K562 (cell line): Measurements from ENCODE around the gene DGKZ. TPM values are rescaled to one million over a fixed set of nuclear protein-coding genes. Genes with fewer than 3 reads are reported as not detected.

Experiments
- ATAC-seq: fragments of 200-7000 bp; cut with Tn5 transposase; 3 replicates; pipeline ENCODE4 v1.9.1; 2020; ENCODE audit warnings: moderate library complexity
- BruUV-seq: library from RNA; stranded (reverse); fragments of 400-500 nt; replicated peaks from 2 replicates; lab custom pipeline; 2021; lab: Mats Ljungman, UMichigan
- CTCF ChIA-PET: fragments of 300-600 bp; formaldehyde crosslinking; extraction: SDS; loops from one replicate; lab custom pipeline; 2021; ENCODE audit warnings: low intra/inter-chr PET ratio; lab: Yijun Ruan, JAX
- POLR2A ChIA-PET: fragments of 300-600, 350-650 bp; sonication (Branson Sonifier 250); formaldehyde crosslinking; extraction: SDS; loops from one replicate; lab custom pipeline; 2021; ENCODE audit warnings: antibody characterized with exemption, inconsistent platforms; lab: Yijun Ruan, JAX
- DNase-seq, 4 experiments: peaks; one replicate each; pipeline versions ENCODE4 v3.0.0 to v3.0.0-alpha.2; 2011 to 2018; ENCODE audit warnings: low spot score in 3 of 4, mixed read lengths in 3 of 4; ENCODE audit errors: extremely low read depth in 1 of 4
- FAIRE-seq: peaks from 2 replicates; lab custom pipeline; 2011; peaks lifted over from hg19 to GRCh38; lab: Jason Lieb, UNC
- H2AFZ ChIP-seq: 2 replicates; pipeline ENCODE4 v1.6.0; 2011; ENCODE audit warnings: low read depth, low read length, control low read depth, inconsistent platforms
- H3K27ac ChIP-seq: fragments of 200-600 bp; 3 replicates; pipeline ENCODE4 v1.8.0; 2011; ENCODE audit warnings: low read depth, mild to moderate bottlenecking, control low read depth, inconsistent platforms, low read length, moderate library complexity, mixed read lengths; ENCODE audit errors: extremely low read depth
- H3K27me3 ChIP-seq, 2 experiments: fragments of 300-600 bp in 1 of 2; 2 replicates in 1 of 2; 3 replicates in 1 of 2; pipeline versions ENCODE4 v1.6.0 to v1.8.0; 2011; ENCODE audit warnings: inconsistent platforms in 2 of 2, low read length in 2 of 2, mild to moderate bottlenecking in 1 of 2, mixed read lengths in 1 of 2, moderate library complexity in 1 of 2; ENCODE audit not compliant: control insufficient read depth in 2 of 2, insufficient read depth in 2 of 2
- H3K36me3 ChIP-seq: fragments of 300-600 bp; 3 replicates; pipeline ENCODE4 v1.8.0; 2011; ENCODE audit warnings: mild to moderate bottlenecking, low read length, inconsistent platforms; ENCODE audit not compliant: control insufficient read depth, insufficient read depth
- H3K4me1 ChIP-seq, 2 experiments: fragments of 200-600 bp in 1 of 2; replicated peaks in 1 of 2; 2 replicates in 1 of 2; 3 replicates in 1 of 2; pipeline versions ENCODE4 v1.5.1 to v1.8.0; 2011; ENCODE audit warnings: inconsistent platforms in 2 of 2, low read length in 2 of 2, mild to moderate bottlenecking in 1 of 2, mixed read lengths in 1 of 2, moderate library complexity in 1 of 2; ENCODE audit not compliant: control insufficient read depth in 2 of 2, insufficient read depth in 2 of 2
- H3K4me2 ChIP-seq: 2 replicates; pipeline ENCODE4 v1.6.1; 2011; ENCODE audit warnings: low read length, control low read depth, inconsistent platforms, mixed read lengths; ENCODE audit not compliant: insufficient read depth
- H3K4me3 ChIP-seq: fragments of 200-600 bp; sonication (generic), shearing (Covaris generic); 2 replicates; pipeline ENCODE4 v1.5.1; 2016; ENCODE audit warnings: control low read depth, inconsistent platforms
- H3K79me2 ChIP-seq: fragments of 200-600 bp; 3 replicates; pipeline ENCODE4 v1.8.0; 2011; ENCODE audit warnings: low read length, inconsistent platforms; ENCODE audit not compliant: control insufficient read depth, insufficient read depth
- H3K9ac ChIP-seq, 2 experiments: 2 replicates each; pipeline versions ENCODE4 v1.6.0 to v1.6.1; 2011; ENCODE audit warnings: low read depth in 2 of 2, low read length in 2 of 2, control low read depth in 1 of 2, inconsistent platforms in 1 of 2, mild to moderate bottlenecking in 1 of 2, mixed read lengths in 1 of 2; ENCODE audit not compliant: insufficient read depth in 1 of 2
- H3K9me1 ChIP-seq: one replicate; pipeline ENCODE4 v1.6.0; 2011; ENCODE audit warnings: inconsistent platforms, mild to moderate bottlenecking, low read length, moderate library complexity; ENCODE audit not compliant: control insufficient read depth, insufficient read depth
- H3K9me3 ChIP-seq: replicated peaks from 2 replicates; pipeline ENCODE4 v1.5.1; 2011; ENCODE audit warnings: low read depth, low read length, inconsistent platforms; ENCODE audit not compliant: control insufficient read depth, insufficient read depth
- H4K20me1 ChIP-seq: replicated peaks from 2 replicates; pipeline ENCODE4 v1.6.1; 2011; ENCODE audit warnings: low read length, inconsistent platforms, mixed read lengths; ENCODE audit not compliant: control insufficient read depth, insufficient read depth
- ETV6 ChIP-seq, 3 experiments: fragments of 150-350 bp in 1 of 3; sonication (generic) in 1 of 3; formaldehyde crosslinking in 1 of 3; IDR thresholded peaks; 2 replicates each; pipeline versions ENCODE4 v1.6.1 to v1.8.0; 2014 to 2022; ENCODE audit warnings: borderline replicate concordance in 2 of 3, low read depth in 2 of 3, antibody characterized with exemption in 1 of 3, low read length in 1 of 3, mild to moderate bottlenecking in 1 of 3, missing genetic modification reagents in 1 of 3
- NFIC ChIP-seq: fragments of 450-650 bp; IDR thresholded peaks from 2 replicates; pipeline ENCODE4 v1.6.1; 2017; ENCODE audit warnings: mild to moderate bottlenecking, inconsistent platforms
- NFIX ChIP-seq: fragments of 250-450 bp; sonication (Bioruptor Pico); IDR thresholded peaks from 2 replicates; pipeline ENCODE4 v1.4.0; 2020; ENCODE audit warnings: low read depth, mild to moderate bottlenecking, moderate library complexity
- WGBS: fragments of 100-300 bp; shearing (Covaris generic); methylation state at CpG from one replicate; pipeline ENCODE4 v1.1.6; 2016; ENCODE audit warnings: low coverage, mixed read lengths; ENCODE audit not compliant: insufficient coverage; ENCODE audit errors: missing lambda C conversion rate; 5-methylcytosine and 5-hydroxymethylcytosine counted together
- in situ Hi-C: fragments of 300-500 bp; cut with MboI; formaldehyde crosslinking; loops from 4 replicates; pipeline ENCODE4 v1.15.0; 2018; ENCODE audit warnings: inconsistent platforms, mixed read lengths
- intact Hi-C: fragments of 100-400 bp; cut with micrococcal nuclease; formaldehyde crosslinking; loops from 2 replicates; pipeline ENCODE4 v1.14.2; 2022
- polyA plus RNA-seq, 8 experiments: library from polyadenylated mRNA; depleted of rRNA in 4 of 8; stranded (reverse) in 5 of 8; unstranded in 3 of 8; fragments of >200 nt; fragmentation: Nextera tagmentation in 2 of 8; fragmentation: Illumina TruSeq in 1 of 8; extraction: Ambion mirVana in 2 of 8; extraction: Trizol in 1 of 8; gene quantifications; 2 replicates each; pipeline versions ENCODE4 v1.2.1 to v1.2.3, GENCODE V29; 2011 to 2014; ENCODE audit warnings: inconsistent platforms in 1 of 8, missing spikeins in 1 of 8
- total RNA-seq, 7 experiments: library from RNA; depleted of rRNA in 6 of 7; stranded (reverse); fragments of >200 nt in 6 of 7; fragmentation: Illumina TruSeq in 2 of 7; extraction: Trizol in 2 of 7; gene quantifications; 2 replicates each; pipeline versions ENCODE4 v1.2.1 to v1.2.3, GENCODE V29; 2011 to 2021; ENCODE audit warnings: low replicate concordance in 1 of 7
- TF ChIP-seq, protein P1 (sequence below): sonication (generic); formaldehyde crosslinking; IDR thresholded peaks from 2 replicates; pipeline ENCODE4 v1.8.0; 2022; ENCODE audit warnings: mild to moderate bottlenecking, missing genetic modification reagents
- TF ChIP-seq, protein P2 (sequence below): fragments of 450-650 bp; IDR thresholded peaks from 2 replicates; pipeline ENCODE4 v1.6.1; 2016

DGKZ gene
- total and polyA plus RNA-seq, 9 of the 15 experiments (the other 6 are each of a cell fraction or from before 2014, with no cell fraction given) = 0.51 to 100 (median 44.2) TPM

DNA sequence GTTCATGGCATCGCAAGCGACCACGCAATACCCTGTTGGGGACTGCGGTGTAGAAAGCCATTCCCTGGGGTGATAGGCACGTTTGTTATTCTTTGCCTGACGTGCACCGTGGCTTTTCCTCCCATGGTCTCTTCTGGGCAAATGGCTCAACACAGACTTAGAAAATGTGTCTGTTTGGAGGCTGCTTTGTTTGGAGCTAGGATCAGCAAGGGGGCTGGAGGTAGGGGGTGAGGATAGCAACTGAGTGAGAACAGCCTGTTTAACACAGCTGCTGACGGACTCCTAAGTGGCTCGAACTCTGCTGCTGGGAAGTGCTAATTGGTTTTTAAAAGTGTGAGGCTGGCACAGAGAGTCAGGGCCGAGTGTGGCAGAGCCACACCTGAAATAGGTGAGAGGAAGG, 60.4 kb downstream of the DGKZ start (continued):
- TF ChIP-seq, protein P1, sequence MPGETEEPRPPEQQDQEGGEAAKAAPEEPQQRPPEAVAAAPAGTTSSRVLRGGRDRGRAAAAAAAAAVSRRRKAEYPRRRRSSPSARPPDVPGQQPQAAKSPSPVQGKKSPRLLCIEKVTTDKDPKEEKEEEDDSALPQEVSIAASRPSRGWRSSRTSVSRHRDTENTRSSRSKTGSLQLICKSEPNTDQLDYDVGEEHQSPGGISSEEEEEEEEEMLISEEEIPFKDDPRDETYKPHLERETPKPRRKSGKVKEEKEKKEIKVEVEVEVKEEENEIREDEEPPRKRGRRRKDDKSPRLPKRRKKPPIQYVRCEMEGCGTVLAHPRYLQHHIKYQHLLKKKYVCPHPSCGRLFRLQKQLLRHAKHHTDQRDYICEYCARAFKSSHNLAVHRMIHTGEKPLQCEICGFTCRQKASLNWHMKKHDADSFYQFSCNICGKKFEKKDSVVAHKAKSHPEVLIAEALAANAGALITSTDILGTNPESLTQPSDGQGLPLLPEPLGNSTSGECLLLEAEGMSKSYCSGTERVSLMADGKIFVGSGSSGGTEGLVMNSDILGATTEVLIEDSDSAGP (CRISPR knock-in tag) = no peak
- TF ChIP-seq, all 486 proteins: peak for 0

DNA sequence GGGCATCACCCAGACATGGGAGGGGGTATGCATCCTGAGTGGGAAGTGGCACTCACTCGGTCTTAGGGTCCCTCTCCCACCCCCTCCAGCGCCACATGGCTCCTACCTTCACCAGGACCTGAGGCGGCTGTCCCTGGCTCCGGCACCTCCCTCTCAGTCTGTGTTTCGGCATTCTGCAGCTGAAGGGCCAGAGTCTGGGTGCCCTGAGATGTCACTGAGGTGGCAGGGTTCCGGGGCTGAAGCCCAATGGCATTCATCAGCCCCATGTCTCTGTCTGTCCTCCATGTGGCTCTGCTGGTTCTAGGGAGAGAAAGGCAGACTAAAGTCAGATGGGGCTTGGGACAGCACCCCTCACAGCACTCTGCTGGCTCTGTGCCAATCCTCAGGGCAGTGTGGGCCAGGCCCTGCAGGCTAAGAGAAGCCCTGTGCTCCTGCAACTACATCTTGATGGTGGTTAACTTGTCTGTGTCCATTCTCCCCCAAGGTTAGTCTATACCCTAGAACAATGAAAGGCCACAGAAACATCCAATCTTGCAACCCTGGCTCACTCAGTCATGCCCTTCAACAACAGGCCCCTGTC, 61.2 kb downstream of the DGKZ start:
- H3K9ac ChIP-seq = no peak overlapping the region
- H3K27ac ChIP-seq = no peak overlapping the region
- no peaks in the 10 kb centered on the region for H3K79me2 ChIP-seq
- no peak for FAIRE-seq
- no peak overlapping the region for H2AFZ ChIP-seq
- peaks cover 39% of the 10 kb centered on the region; the same call in 2 of the 3 replicates for H3K36me3 ChIP-seq
- in situ Hi-C loops (no loop called here), intact Hi-C loops (no loop called here)
- no peak for DNase-seq
- H3K9me1 ChIP-seq = no peaks in the 10 kb centered on the region
- POLR2A ChIA-PET = interaction anchor here (0.6 to 2.0 kb wide), 4 partner anchors 11 to 20 kb away, joined by 3 to 5 read pairs (median 4); no protein-coding TSS in a partner anchor
- no peak overlapping the region for H3K4me2 ChIP-seq
- H3K4me3 ChIP-seq = no peak overlapping the region
- ATAC-seq = no peak
- no TSS peak for BruUV-seq
- WGBS = 89% methylated on average over 6 of the region's 6 CpGs
- CTCF ChIA-PET = no interaction called here
- no peaks in the 10 kb centered on the region for H3K9me3 ChIP-seq
- H3K4me1 ChIP-seq = no peaks in the 10 kb centered on the region
- H4K20me1 ChIP-seq = no peaks in the 10 kb centered on the region; the same call in 1 of the 2 replicates
- peak; percentile 52 for TF ChIP-seq NFIX
- TF ChIP-seq, protein P2, sequence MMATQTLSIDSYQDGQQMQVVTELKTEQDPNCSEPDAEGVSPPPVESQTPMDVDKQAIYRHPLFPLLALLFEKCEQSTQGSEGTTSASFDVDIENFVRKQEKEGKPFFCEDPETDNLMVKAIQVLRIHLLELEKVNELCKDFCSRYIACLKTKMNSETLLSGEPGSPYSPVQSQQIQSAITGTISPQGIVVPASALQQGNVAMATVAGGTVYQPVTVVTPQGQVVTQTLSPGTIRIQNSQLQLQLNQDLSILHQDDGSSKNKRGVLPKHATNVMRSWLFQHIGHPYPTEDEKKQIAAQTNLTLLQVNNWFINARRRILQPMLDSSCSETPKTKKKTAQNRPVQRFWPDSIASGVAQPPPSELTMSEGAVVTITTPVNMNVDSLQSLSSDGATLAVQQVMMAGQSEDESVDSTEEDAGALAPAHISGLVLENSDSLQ = no peak
- no peak for TF ChIP-seq ETV6 (IDR thresholded peaks at IDR 0.05; ENCODE audit: borderline replicate concordance in 1 of 2, low read depth in 2 of 2, low read length in 1 of 2)
- no peak for TF ChIP-seq ETV6 (CRISPR knock-in tag; IDR thresholded peaks at IDR 0.05; ENCODE audit: borderline replicate concordance)
- peak; percentile 94 for TF ChIP-seq NFIC
- H3K27me3 ChIP-seq = no peaks in the 10 kb centered on the region
